IMR-90 (cell line): Measurements from ENCODE around the gene BMP7. TPM values are rescaled to one million over a fixed set of nuclear protein-coding genes. Genes with fewer than 3 reads are reported as not detected.

Experiments
- ATAC-seq: fragments of 200-7000 bp; cut with Tn5 transposase; 2 replicates; pipeline ENCODE4 v1.9.1; 2020; ENCODE audit warnings: low read depth, mild to moderate bottlenecking, moderate library complexity
- BruUV-seq: library from RNA; stranded (reverse); fragments of 400-500 nt; replicated peaks from 2 replicates; lab custom pipeline; 2021; lab: Mats Ljungman, UMichigan
- CTCF ChIA-PET: fragments of 300-600 bp; formaldehyde crosslinking; extraction: SDS; loops from one replicate; lab custom pipeline; 2021; ENCODE audit warnings: antibody characterized with exemption; lab: Yijun Ruan, JAX
- POLR2A ChIA-PET: fragments of 300-600 bp; sonication (Branson Sonifier 250); formaldehyde crosslinking; loops from one replicate; lab custom pipeline; 2022; ENCODE audit warnings: antibody characterized with exemption; ENCODE audit not compliant: unreplicated experiment; lab: Charles Lee
- DNase-seq: peaks from one replicate; pipeline ENCODE4 v3.0.0; 2013
- H2AFZ ChIP-seq: replicated peaks from 2 replicates; pipeline ENCODE3; 2013; ENCODE audit warnings: low read length, mild to moderate bottlenecking; ENCODE audit not compliant: poor library complexity
- H2AK5ac ChIP-seq: 2 replicates; pipeline ENCODE4 v1.6.1; 2013; ENCODE audit warnings: low read depth, low read length, inconsistent platforms
- H2AK9ac ChIP-seq: replicated peaks from 2 replicates; pipeline ENCODE3; 2013; ENCODE audit warnings: mild to moderate bottlenecking, low read depth, low read length, moderate library complexity; ENCODE audit not compliant: poor library complexity
- H2BK120ac ChIP-seq: 2 replicates; pipeline ENCODE4 v1.6.1; 2013; ENCODE audit warnings: low read depth, low read length, inconsistent platforms
- H2BK15ac ChIP-seq: 3 replicates; pipeline ENCODE4 v1.6.1; 2013; ENCODE audit warnings: low read depth, low read length, inconsistent platforms
- H2BK20ac ChIP-seq: 2 replicates; pipeline ENCODE4 v1.6.1; 2013; ENCODE audit warnings: low read depth, mild to moderate bottlenecking, inconsistent platforms, low read length, moderate library complexity
- H2BK5ac ChIP-seq: 2 replicates; pipeline ENCODE4 v1.6.1; 2013; ENCODE audit warnings: mild to moderate bottlenecking, low read depth, low read length, inconsistent platforms; ENCODE audit not compliant: poor library complexity, severe bottlenecking
- H3K14ac ChIP-seq: replicated peaks from 2 replicates; pipeline ENCODE4 v1.6.1; 2013; ENCODE audit warnings: low read depth, low read length, inconsistent platforms
- H3K18ac ChIP-seq: 2 replicates; pipeline ENCODE4 v1.6.1; 2013; ENCODE audit warnings: low read depth, low read length, control low read depth
- H3K23ac ChIP-seq: 2 replicates; pipeline ENCODE4 v1.6.1; 2013; ENCODE audit warnings: low read depth, low read length, inconsistent platforms
- H3K27ac ChIP-seq: 2 replicates; pipeline ENCODE4 v1.5.1; 2013; ENCODE audit warnings: mild to moderate bottlenecking, control low read depth, low read length; ENCODE audit not compliant: insufficient read depth
- H3K27me3 ChIP-seq: 2 replicates; pipeline ENCODE4 v1.6.1; 2013; ENCODE audit warnings: low read length; ENCODE audit not compliant: control insufficient read depth, insufficient read depth
- H3K36me3 ChIP-seq: 2 replicates; pipeline ENCODE4 v1.6.1; 2013; ENCODE audit warnings: low read length, mixed read lengths; ENCODE audit not compliant: control insufficient read depth, insufficient read depth
- H3K4ac ChIP-seq: 2 replicates; pipeline ENCODE4 v1.6.1; 2013; ENCODE audit warnings: low read depth, low read length, inconsistent platforms
- H3K4me1 ChIP-seq: 2 replicates; pipeline ENCODE4 v1.6.1; 2013; ENCODE audit warnings: low read length, mixed read lengths; ENCODE audit not compliant: control insufficient read depth, insufficient read depth
- H3K4me2 ChIP-seq: 2 replicates; pipeline ENCODE4 v1.6.1; 2013; ENCODE audit warnings: low read depth, mild to moderate bottlenecking, control low read depth, low read length, moderate library complexity
- H3K4me3 ChIP-seq: 2 replicates; pipeline ENCODE4 v1.5.1; 2013; ENCODE audit warnings: low read depth, mild to moderate bottlenecking, control low read depth, low read length, moderate library complexity; ENCODE audit not compliant: insufficient read depth
- H3K56ac ChIP-seq: 2 replicates; pipeline ENCODE4 v1.6.1; 2013; ENCODE audit warnings: low read length, inconsistent platforms; ENCODE audit not compliant: insufficient read depth; ENCODE audit errors: extremely low read depth
- H3K79me1 ChIP-seq, 2 experiments: 2 replicates each; pipeline ENCODE4 v1.6.1; 2013; ENCODE audit warnings: low read length in 2 of 2, inconsistent platforms in 1 of 2, low read depth in 1 of 2
- H3K9ac ChIP-seq: 2 replicates; pipeline ENCODE4 v1.6.1; 2013; ENCODE audit warnings: low read depth, low read length, control low read depth
- H3K9me1 ChIP-seq: 2 replicates; pipeline ENCODE4 v1.6.1; 2013; ENCODE audit warnings: low read length, inconsistent platforms; ENCODE audit not compliant: insufficient read depth
- H3K9me3 ChIP-seq: 2 replicates; pipeline ENCODE4 v1.6.1; 2013; ENCODE audit warnings: low read length; ENCODE audit not compliant: control insufficient read depth, insufficient read depth
- H4K20me1 ChIP-seq: 2 replicates; pipeline ENCODE4 v1.6.1; 2013; ENCODE audit warnings: low read length, inconsistent platforms; ENCODE audit not compliant: insufficient read depth
- H4K5ac ChIP-seq: 2 replicates; pipeline ENCODE4 v1.6.1; 2013; ENCODE audit warnings: mild to moderate bottlenecking, low read depth, low read length, control low read depth
- H4K8ac ChIP-seq, 2 experiments: 2 replicates each; pipeline ENCODE4 v1.6.1; 2013; ENCODE audit warnings: low read depth in 2 of 2, low read length in 2 of 2, control low read depth in 1 of 2, inconsistent platforms in 1 of 2
- H4K91ac ChIP-seq: 2 replicates; pipeline ENCODE4 v1.6.1; 2013; ENCODE audit warnings: low read depth, low read length, inconsistent platforms; ENCODE audit not compliant: insufficient read depth
- RCOR1 ChIP-seq: IDR thresholded peaks from 2 replicates; pipeline ENCODE4 v1.6.1; 2012; ENCODE audit warnings: mild to moderate bottlenecking, low read length, improper control_type of control experiment; ENCODE audit not compliant: insufficient replicate concordance
- USF2 ChIP-seq: fragments of 150-350 bp; IDR thresholded peaks from 2 replicates; pipeline ENCODE4 v1.6.1; 2017; ENCODE audit warnings: mild to moderate bottlenecking, antibody characterized with exemption, low read length, low read depth
- WGBS, 2 experiments: methylation state at CpG; one replicate each; pipeline versions ENCODE4 v1.1.5 to v1.1.7; 2013; ENCODE audit warnings: missing lambda C conversion rate in 2 of 2; ENCODE audit not compliant: insufficient read length in 1 of 2; ENCODE audit errors: extremely low coverage in 2 of 2; 5-methylcytosine and 5-hydroxymethylcytosine counted together
- dilution Hi-C: fragments of 300-500 bp; cut with HindIII; formaldehyde crosslinking; loops from one replicate; pipeline ENCODE4 v1.14.3; 2018; ENCODE audit warnings: low sequenced_read_pairs; ENCODE audit not compliant: unreplicated experiment
- in situ Hi-C: fragments of 300-500 bp; cut with MboI; formaldehyde crosslinking; loops from 3 replicates; pipeline ENCODE4 v1.14.3; 2019; ENCODE audit warnings: low sequenced_read_pairs, inconsistent platforms, mixed read lengths
- intact Hi-C: fragments of 100-400 bp; cut with micrococcal nuclease; formaldehyde crosslinking; loops from 2 replicates; pipeline ENCODE4 v1.10.0; 2022
- polyA plus RNA-seq, 3 experiments: library from polyadenylated mRNA; depleted of rRNA; stranded (reverse); fragments of >200 nt; gene quantifications; 2 replicates each; pipeline ENCODE4 v1.2.3, GENCODE V29; 2012; ENCODE audit warnings: low replicate concordance in 1 of 3
- total RNA-seq: library from RNA; depleted of rRNA; stranded (reverse); fragments of >200 nt; gene quantifications from 2 replicates; pipeline ENCODE4 v1.2.3, GENCODE V29; 2012

BMP7 gene
- total and polyA plus RNA-seq, 2 of the 4 experiments (the other 2 are of a cell fraction), result not detected

- H3K4ac ChIP-seq, result no peak overlapping the region
- POLR2A ChIA-PET, result no interaction called here
- WGBS, 2 experiments, result 83% methylated on average over 3 of the region's 13 CpGs; no CpG with 5 or more reads in 1 of the 2 experiments
- no peaks in the 10 kb centered on the region for H3K4me1 ChIP-seq
- no peaks in the 10 kb centered on the region for H4K20me1 ChIP-seq
- no peak overlapping the region for H4K91ac ChIP-seq
- H3K9me3 ChIP-seq, result peaks cover 21% of the 10 kb centered on the region
- H2AK5ac ChIP-seq, result no peak overlapping the region
- H3K23ac ChIP-seq, result no peak overlapping the region
- no peaks in the 10 kb centered on the region for H3K9me1 ChIP-seq
- H3K4me2 ChIP-seq, result no peak overlapping the region
- no peak overlapping the region for H3K4me3 ChIP-seq
- no peak overlapping the region for H2AFZ ChIP-seq
- dilution Hi-C loops (no loop called here), in situ Hi-C loops (no loop called here), intact Hi-C loops (no loop called here)
- no peak overlapping the region for H2BK15ac ChIP-seq
- CTCF ChIA-PET, result interaction anchor here (1.2 kb wide), 1 partner anchor 23 kb away, joined by 3 read pairs; no protein-coding TSS in a partner anchor
- no peak overlapping the region for H2AK9ac ChIP-seq
- no peak overlapping the region for H3K56ac ChIP-seq
- DNase-seq (no peak), ATAC-seq (no peak)
- no peak overlapping the region for H4K8ac ChIP-seq
- H3K18ac ChIP-seq, result no peak overlapping the region
- TF ChIP-seq RCOR1, result no peak
- TF ChIP-seq USF2, result no peak
- no peak overlapping the region for H2BK120ac ChIP-seq
- H4K5ac ChIP-seq, result no peak overlapping the region
- H2BK5ac ChIP-seq, result no peak overlapping the region
- H3K9ac ChIP-seq, result no peak overlapping the region
- no peaks in the 10 kb centered on the region for H3K79me1 ChIP-seq
- H3K14ac ChIP-seq, result no peak overlapping the region
- H2BK20ac ChIP-seq, result no peak overlapping the region
- no peaks in the 10 kb centered on the region for H3K36me3 ChIP-seq
- H3K27me3 ChIP-seq, result no peaks in the 10 kb centered on the region
- no peak overlapping the region for H3K27ac ChIP-seq
- BruUV-seq, result no TSS peak
These were observed 109.2 kb downstream of the BMP7 start for GRCh38 chr20:57157106-57157691.
